GM18499 (cell line): ENCODE measurements around the gene RELL2.

ENCODE experiments used
- ATAC-seq: cut with Tn5 transposase; IDR thresholded peaks from one replicate; pipeline ENCODE4 v1.9.1; 2021; ENCODE audit warnings: moderate number of reproducible peaks; ENCODE audit not compliant: insufficient read depth, unreplicated experiment

The RELL2 gene

DNA sequence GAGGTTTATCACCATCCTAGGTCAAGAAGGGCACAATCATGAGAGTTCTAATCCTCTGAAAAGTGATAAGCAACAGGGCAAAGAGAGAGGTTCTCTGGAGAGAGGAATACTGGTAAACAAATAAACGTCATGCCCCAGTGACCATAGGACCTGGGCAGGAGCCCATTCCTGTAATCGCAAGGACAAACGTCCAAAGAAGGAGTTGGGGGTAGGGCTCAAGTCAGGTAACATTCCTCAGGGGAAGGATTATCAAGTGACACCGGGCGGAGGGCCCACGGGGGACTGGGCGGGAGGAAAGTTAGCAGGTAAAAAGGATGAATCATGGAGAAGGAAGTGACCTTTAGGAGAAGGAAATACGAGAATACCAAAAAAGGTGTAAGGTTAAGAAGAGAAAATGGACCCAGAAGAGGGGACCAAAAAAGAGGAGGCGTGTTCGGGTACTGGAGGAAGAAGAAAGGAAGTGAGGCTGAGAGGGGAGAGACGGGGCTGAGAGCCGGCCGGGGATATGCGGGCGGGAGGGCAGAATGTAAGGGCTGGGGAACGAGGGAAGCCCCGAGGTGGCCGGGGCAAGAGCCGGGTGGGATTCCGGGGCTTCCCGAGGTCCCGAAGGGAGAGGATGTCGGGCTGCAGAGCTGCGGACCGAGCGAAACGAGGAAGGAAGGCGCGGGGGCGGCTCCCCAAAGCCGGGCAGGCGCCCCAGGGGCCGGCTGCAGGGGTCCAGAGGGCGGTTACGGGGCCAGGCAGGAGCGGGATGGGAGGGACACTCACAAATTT is 18.6 kb upstream of the RELL2 start:
- peak; percentile 7 for ATAC-seq

DNA sequence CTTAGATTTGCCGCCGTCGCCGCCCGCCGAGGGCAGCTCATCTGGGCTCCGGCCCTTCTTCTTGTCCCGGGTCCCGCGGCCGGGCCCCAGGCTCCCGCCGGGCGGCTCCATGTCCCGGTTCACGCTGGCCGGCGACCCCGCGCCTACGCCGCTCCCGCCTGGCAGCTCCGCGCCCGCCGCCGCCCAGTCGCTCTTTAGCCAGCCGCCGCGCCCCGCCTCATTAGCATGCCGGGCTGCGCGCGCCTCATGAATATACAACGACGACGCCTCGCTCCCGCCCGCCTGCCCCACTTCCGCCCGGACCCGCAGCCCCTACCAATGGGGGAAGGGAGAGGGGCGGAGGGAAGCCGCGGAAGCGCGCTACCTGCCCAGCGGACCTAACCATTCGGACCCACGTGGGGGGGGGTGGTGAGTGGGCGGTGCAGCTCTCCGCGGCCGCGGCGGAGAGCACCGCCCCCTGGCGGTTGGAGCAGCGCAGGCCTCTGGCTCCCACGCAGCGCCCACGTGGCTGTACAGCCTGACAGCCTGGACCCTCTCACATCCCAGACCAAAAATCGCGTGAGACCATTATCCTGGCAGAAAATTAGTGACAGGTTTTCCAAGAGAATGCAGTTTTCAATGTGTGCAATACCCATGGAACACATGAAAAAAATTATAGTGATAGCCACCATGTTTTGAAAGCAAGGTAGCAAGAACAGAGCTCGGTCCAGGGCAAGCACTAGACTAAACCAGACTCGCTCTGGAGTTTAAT is 17.8 kb upstream of the RELL2 start, which contains the start of gene DIAPH1:
Gene DIAPH1 (minus strand): TSS at position 197 of the 751 bp plus-strand sequence. CDS start 86 bp downstream, at position 111.
- peak; percentile 49 for ATAC-seq

DNA sequence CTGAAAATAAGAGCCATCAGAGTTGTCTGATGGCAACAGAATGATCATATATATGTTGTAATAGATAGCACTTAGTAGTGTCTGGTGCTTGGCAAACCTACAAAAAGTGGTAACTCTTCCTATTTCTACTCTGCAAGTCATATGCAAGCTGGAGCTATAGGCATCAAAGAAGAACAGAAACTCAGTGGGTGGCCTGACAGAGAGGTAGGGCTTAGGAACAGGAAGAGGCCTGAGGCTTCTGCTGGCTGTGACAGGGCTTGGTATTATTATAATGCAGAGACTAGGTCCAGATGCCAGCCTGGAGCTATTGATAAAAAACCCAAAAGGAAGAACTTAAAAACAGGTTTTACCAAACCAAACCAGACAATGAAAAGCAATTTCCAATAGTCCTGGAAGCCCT is 13.6 kb upstream of the RELL2 start:
- ATAC-seq, result peak; percentile 44

DNA sequence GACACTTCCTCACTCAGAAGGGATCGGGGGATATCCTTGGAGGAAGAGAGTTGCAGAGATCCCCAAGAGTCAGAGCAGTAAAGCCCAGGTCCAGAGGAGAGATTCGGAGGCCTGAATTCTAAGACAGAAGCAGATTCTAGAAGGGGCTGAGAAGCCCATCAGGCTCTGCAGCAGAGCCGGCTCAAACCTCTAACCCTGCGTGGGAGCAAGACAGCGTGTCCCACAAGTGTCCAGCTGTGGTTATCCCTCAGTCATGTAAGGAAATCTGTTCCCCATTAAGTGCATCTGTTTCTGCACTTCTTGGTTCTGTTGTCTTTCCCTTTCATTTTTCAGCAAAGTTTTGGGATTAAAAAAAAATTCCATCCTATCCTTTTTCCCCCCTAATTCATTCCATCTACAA is 13.2 kb upstream of the RELL2 start:
- no peak for ATAC-seq

DNA sequence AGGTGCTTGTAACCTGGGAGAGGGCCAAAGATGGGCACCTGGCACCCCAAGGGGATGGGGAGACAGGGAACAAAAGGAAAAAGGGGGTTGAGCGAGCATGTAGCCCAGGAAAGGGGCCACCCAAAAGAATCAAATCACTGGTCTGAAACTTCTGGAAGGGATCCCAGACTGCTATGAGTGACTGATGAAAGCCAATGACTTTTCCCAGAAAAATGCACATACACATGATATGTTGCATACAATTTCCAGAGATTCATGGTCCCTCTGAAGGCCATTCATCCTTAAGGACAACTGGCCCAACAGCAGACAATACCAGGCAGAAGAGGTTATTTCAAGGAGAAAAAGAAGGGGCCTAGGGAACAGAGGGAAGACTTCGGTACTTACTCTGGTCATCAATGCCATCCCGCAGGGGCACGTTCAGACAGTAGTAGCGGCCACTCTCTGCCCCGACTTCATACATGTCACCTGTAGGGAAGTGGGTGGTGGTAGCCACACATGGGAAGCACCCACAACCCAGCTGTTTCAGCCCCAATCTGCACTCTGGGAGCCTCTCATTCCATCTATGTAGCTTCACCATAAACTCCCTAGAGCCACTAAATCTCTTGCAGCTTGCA is 8.5 kb upstream of the RELL2 start:
- no peak for ATAC-seq

DNA sequence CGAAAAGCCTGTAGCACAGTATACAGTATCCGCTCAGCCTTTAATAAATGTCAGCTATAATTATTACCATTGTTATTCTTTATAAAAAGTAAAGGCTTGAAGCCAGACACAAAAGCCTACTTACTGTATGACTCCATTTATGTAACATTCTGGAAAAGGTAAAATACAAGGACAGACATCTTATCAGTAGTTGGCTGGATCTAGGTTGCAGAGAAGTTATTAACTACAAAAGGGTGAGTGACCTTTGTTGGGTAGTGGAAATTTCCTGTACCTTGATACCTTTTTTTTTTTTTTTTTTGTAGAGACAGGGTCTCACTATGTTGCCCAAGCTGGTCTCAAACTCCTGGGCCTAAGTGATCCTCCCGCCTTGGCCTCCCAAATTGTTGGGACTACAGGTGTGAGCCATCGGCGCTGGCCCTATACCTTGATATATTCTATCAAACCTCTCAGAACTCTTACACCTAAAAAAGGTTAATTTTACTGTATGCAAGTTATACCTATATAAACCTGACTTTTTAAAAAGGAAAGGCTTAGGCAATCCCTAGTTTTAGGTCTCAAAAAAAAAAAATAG is 6.1 kb upstream of the RELL2 start:
- ATAC-seq, result no peak

DNA sequence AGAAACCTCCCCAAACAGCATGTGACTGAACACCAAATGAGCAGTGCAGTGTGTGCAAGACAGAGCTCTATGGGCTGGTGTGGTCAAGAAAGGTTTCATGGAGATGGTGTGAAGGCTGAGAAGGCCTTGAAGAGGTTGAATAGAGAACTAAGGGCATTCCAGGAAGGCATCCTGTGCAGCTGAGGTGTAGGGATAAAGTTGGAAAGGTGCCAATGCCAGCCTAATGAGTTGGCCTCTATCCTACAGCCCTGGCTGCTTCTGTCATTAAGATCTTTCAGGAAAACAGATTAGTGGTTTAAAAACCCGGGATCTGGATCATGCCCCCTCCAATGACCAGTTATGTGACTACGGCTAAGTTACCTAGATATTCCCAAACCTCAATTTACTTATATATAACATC is 4.1 kb upstream of the RELL2 start:
- ATAC-seq, result no peak

DNA sequence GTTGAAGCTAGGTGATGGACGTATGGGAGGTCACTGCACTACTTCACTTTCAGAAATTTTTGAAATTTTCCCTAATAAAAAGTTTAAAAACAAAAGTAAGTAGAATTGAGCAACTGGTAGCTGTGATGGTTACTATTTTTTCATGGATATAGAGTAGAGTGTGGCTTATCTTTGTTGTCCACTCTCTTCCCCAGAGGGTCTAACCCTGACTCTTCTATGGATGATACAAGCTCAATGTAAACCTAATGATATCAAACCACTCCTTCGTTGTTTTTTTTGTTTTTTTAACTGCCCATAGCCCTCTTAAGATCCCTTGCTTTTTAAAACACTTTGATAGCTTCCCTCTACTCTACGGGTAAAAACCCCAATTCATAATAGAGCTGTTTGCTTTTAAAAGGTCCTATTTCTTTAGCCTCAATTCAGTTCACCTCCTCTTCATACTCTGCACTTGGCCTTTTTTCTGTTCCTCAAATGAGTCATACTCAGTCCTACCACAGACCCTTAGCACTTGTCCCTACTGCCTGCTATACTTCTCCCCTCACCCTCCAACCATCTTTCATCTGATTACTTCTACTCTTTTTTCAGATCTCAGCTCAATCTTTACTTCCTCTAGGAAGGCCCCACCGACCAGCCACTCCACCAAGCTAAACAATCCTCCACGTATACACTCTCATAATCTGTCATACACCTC is 2.8 kb upstream of the RELL2 start:
- peak; percentile 92 for ATAC-seq

DNA sequence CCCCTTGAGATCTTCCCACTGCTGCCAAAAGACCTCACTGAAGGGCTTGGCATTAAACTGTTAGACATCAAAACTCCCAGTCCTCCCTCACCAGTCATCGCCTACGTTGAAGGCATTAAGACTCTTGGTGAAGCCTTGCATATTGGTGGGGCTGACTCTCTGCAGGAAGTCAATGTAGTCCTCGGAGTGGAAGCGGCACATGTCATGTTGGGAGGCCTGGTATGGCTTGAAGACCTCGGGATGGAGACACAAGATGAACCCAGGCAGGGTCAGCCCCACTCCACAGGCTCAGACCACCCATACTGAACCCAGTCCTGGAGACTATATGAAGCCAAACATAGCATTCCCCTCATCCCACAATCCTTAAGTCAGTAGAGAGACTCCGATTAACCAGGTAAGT is 2.1 kb upstream of the RELL2 start:
- no peak for ATAC-seq

DNA sequence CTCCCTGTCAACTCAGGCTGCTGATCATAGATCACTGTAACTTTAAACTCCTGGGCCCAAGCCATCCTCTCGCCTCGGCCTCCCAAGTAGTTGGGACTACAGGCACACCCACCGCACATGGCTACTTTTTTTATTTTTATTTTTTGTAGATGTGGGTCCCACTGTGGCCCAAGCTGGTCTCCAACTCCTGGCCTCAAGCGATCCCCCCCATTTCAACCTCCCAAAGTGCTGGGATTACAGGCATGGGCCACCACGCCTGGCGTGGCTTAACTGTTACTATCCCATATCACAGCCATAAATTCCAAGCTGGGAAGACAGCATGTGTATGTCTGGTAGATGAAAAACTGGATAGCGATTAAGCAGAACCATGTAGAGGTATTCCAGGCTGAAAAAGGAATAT is 1.2 kb upstream of the RELL2 start:
- no peak for ATAC-seq

DNA sequence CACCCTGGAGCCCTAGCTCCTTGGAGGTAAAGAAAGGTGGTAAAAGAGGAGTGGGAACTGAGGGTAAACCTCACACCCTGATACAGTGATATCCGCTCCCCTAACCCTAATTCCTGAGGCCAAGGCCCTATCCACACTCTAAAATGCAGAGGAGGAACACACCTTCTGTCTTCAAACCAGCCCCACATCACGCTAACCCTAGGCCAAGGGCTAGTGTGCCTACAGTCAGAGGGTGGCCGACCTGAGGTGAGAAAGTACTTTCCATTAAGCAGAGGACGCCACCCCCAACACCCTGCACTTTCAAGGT is 738 bp upstream of the RELL2 start:
- no peak for ATAC-seq

DNA sequence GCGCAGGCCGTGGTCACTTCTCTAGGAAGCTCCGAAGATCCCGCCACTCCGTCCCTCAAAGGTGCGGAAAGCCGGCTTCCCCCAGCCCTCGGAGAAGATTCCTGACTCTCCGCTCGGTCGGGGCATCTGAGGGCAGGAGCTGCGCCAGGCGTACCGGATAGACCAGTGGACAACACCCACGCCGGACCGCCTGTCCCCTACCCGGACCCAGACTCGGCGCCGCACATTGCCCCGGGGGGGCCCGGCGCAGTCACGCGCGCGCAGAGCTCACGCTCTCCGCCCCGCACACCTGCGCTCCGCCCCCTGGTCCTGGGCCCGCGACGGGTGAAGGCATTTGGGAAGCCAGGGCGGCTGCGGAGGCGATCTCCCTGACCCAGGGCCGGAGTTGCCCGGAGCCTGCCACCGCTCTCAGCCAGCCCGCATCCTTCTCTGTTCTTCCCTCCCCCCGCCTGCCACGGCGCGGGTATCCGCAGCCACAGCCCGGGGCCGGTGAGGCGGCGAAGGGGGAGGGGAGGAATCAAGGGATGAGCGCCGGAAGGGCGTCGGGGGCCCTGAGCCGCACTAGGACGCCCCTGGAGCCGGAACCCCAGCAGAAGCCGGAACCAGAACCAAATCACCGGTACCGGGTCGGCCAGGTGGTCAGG is 448 bp downstream of the RELL2 start:
- ATAC-seq, result no peak

DNA sequence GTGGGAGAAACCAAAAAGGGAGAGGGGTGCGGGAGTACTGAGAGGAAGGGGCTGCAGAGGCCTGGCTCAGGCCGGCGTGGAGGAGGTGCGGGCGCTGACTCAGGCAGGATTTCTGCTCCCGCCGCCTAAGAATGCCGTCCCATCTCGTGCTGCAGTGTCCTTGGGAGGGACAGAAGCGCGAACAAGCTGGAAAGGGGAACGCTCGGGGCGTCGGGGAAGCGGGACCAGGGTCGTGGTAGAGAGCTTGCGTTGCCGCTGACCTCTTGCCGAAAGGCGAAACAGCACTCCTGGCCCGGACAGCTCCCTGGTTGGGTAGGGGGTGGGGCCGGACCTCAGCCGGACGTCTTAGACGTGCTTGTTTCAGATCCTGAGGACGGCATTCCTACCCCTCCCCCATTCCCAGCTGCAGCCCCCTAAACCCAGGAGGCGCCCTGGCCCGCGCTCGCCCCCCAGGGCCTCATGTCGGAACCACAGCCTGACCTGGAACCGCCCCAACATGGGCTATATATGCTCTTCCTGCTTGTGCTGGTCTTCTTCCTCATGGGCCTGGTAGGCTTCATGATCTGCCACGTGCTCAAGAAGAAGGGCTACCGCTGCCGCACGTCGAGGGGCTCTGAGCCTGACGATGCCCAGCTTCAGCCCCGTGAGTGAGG is 1.1 kb downstream of the RELL2 start:
- no peak for ATAC-seq

DNA sequence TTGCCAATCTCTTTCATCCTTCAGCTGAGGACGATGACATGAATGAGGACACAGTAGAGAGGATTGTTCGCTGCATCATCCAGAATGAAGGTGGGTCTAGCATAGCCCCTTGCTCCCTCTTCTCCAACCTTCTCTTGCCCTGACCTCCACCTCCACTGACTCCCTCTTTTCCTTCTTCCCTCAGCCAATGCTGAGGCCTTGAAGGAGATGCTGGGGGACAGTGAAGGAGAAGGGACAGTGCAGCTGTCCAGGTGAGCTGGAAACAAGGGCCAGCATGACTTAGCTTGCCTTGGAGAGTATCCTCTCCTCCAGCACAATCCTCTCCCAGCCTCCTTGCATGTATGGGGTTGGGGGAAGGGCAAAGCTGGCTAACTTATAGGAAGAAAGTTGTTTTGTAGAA is 2.0 kb downstream of the RELL2 start:
- ATAC-seq, result no peak

DNA sequence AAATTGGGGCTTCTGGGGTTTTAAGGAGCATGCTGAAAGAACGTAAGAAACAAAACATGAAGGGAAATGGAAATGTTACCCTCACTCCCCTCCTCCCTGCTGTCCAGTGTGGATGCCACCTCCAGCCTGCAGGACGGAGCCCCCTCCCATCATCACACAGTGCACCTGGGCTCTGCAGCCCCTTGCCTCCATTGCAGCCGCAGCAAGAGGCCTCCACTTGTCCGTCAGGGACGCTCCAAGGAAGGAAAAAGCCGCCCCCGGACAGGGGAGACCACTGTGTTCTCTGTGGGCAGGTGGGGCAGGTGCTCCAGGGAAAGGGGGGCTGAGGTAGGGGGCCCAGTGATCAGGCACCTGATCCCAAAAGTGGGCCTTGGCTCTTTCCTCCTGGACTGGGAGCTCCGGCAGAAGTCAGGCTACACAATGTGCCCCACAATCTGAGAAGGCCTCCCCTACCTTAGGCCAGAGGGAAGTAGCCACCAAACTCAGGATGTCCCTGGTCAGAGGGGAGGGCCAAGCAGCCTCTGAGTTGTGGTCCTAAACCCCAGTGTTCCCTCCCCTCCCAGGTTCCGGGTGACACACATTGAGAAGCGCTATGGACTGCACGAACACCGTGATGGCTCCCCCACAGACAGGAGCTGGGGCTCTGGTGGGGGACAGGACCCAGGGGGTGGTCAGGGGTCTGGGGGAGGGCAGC is 2.7 kb downstream of the RELL2 start:
- no peak for ATAC-seq

DNA sequence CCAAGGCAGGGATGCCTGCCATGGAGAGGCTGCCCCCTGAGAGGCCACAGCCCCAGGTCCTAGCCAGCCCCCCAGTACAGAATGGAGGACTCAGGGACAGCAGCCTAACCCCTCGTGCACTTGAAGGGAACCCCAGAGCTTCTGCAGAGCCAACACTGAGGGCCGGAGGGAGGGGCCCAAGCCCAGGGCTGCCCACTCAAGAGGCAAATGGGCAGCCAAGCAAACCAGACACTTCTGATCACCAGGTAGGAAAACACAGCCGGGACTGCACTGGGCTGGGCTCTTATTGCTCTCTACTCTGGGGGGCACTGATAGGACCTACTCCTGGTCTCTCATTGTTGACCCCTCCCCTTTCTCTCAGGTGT is 3.2 kb downstream of the RELL2 start:
- no peak for ATAC-seq

DNA sequence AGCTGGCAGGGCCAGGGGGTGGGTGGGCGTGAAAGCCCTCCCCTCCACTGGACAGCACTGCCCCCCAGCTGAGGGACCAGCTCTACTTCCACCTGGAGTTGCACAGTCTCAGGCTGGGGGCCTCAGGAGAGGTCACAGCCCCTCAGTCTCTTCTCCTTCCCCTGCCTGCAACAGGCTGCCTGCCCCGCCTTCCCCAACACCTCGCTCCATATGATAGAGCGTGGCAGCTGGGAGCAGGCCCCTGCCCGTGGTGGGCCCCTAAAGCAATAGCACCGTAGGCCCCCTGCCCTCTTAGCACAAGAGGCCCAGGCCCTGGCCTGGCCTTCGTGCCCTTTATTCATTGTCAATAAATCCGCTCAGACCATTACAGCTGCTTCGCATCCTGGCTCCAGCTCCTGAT is 3.9 kb downstream of the RELL2 start:
- ATAC-seq, result no peak

DNA sequence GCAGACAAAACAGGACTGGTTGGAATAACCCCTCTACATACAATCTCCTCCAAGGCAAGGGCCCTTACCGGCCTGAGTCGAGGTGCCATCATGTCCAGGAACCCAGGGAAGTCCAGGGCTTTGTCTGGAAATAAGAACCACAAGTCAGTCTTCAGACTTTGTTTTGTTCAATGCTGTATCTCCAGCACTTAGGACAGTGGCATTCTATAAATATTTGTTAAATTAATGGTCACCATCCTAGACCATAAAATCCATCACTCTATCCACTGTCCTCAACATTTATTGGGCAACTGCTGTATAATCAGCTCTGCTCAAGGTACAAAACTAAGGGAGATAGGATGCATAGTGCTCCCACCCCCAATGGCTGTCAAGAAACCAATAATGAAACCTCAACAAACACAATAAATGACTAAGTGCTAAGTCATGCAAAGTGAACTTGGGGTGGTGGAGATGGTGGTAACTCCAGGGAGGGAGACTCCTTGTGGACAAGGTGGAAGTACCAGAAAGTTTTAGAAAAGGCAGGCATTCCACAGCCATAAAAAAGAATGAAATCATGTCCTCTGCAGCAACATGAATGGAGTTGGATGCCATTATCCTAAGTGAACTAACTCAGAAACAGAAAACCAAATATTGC is 5.0 kb downstream of the RELL2 start:
- peak; percentile 56 for ATAC-seq

DNA sequence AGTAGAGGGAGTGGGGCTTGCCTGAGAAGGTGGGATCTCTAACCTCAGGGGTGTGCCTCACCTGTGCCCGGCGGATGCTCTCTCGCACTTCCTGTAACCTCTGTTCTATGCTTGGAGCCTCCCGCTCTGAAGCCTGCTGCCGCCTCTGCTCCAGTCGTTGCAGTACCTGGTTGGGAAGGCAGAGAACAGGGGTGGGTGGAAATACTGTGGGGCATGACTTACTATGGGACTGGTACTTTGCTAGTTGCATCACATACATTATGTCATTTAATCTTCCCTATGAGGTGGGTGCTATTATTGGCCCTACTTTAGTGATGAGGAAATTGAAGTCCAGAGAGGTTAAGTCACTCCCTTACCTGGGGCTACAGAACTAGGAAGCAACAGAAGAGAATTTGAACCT is 9.2 kb downstream of the RELL2 start:
- no peak for ATAC-seq
